ENCODE data around the gene CYYR1.

The CYYR1 gene

DNA sequence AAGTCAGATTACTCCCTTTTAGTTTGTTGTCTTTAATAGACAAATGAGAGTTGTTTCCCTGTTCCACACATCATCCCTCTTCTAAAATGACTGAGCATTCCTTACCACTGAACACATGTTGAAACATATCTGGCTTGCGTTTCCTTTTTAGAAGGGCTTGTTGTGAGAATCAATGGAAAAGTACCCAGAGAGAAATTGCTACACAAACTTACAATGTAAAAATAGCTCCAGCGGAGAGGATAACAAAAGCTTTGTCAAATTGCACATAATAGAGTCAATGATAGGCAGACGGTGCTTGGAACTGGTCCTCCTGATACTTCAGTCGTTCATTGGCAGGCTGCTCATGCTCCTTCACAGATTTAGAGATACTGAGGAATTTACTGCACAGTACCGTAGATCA, 123.9 kb downstream of the CYYR1 start:
- no peaks in the 10 kb centered on the region for H3K36me3 ChIP-seq (ENCODE audit: control insufficient read depth in 1 of 2, insufficient read depth in 2 of 2, low read length in 2 of 2)

DNA sequence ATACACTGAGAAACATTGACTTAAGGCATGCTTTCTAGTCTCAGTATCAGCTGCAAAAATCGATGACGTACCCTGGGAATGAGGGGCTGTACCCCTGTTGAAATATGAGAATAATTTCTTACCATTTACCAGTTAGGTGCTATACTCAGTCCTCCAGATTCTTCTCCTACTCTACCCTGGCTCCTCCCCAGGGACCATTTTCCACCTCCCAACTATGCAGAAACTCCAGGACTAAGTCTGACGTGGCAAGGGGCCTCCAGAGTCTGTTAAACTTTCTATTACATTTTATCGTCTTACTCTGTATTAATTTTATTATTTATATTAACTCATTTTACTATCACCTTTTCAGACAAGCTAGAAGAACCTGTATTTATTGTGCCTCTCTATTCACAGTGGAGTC, 124.3 kb downstream of the CYYR1 start:
- WGBS (ENCODE audit: extremely low coverage, insufficient coverage, insufficient read length): no CpG with 5 or more reads among the region's 4 CpGs
- H3K23ac ChIP-seq (ENCODE audit: low read length): no peak overlapping the region
- DNase-seq: no peak

More for the DNA sequence above, 123.9 kb downstream of the CYYR1 start:
- H2AK5ac ChIP-seq (ENCODE audit: low read length): no peak overlapping the region
- H3K79me1 ChIP-seq (ENCODE audit: low read length): peaks cover 4% of the 10 kb centered on the region
- H3K27ac ChIP-seq (ENCODE audit: low read depth, low read length): peak overlapping the region; percentile 14
- H3K4ac ChIP-seq (ENCODE audit: low read depth, low read length): no peak overlapping the region
- no peak overlapping the region for H2BK5ac ChIP-seq (ENCODE audit: low read depth, low read length, poor library complexity)
- no peak overlapping the region for H3K14ac ChIP-seq (ENCODE audit: low read length)
- H4K91ac ChIP-seq (ENCODE audit: low read depth, low read length): peak overlapping the region; percentile 4
- H3K9ac ChIP-seq (ENCODE audit: low read length): no peak overlapping the region
- H2BK120ac ChIP-seq (ENCODE audit: insufficient read depth, low read length, poor library complexity): no peak overlapping the region
- WGBS (ENCODE audit: extremely low coverage, insufficient coverage, insufficient read length): no CpG with 5 or more reads among the region's 5 CpGs
- H3K18ac ChIP-seq (ENCODE audit: low read length): no peak overlapping the region
- DNase-seq: no peak
- no peaks in the 10 kb centered on the region for H3K79me2 ChIP-seq (ENCODE audit: control insufficient read depth, insufficient read depth, low read length, poor library complexity)
- H3K4me1 ChIP-seq (ENCODE audit: control insufficient read depth in 1 of 2, insufficient read depth in 2 of 2, low read length in 2 of 2): peaks cover 2 to 11% of the 10 kb centered on the region in 2 experiments
- H3K9me3 ChIP-seq (ENCODE audit: insufficient read depth, low read depth, low read length): no peaks in the 10 kb centered on the region
- H2BK12ac ChIP-seq (ENCODE audit: low read length): no peak overlapping the region
- no peak overlapping the region for H2AFZ ChIP-seq (ENCODE audit: insufficient read depth, low read length, poor library complexity)
- H3K23ac ChIP-seq (ENCODE audit: low read length): no peak overlapping the region
- no peak overlapping the region for H4K8ac ChIP-seq (ENCODE audit: low read depth, low read length)
- H3K27me3 ChIP-seq (ENCODE audit: insufficient read depth, low read length): no peaks in the 10 kb centered on the region
- H3K4me3 ChIP-seq (ENCODE audit: low read depth, low read length): no peak overlapping the region
- no peak overlapping the region for H3K4me2 ChIP-seq (ENCODE audit: low read length)
- H4K12ac ChIP-seq (ENCODE audit: low read depth, low read length): no peak overlapping the region

DNA sequence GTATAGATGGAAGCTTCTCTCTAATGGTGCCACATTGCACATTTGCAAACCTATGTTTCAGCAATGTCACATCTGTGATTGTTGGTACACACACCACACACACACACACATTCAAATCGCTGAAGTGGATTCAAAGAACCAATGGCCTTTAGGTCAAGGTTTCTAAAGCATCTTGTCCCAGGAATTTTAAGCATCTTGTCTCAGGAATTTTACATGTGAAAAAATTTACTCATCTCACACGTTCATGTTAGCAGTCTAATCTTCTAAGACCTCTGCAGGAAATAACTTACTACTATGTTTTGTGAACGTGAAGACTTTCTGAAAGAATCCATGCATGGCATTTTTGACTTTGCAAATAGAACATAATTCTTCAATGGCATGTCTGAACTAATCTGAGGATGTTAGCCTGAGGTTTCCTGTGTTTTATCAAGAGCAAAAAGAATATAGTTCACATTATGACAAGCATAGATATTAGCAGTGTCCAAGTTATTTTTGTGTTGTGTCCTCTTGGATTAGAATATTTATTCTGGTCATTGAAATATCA, 125.1 kb downstream of the CYYR1 start:
- Histone ChIP-seq H3K4ac (ENCODE audit: low read depth, low read length) (no peak overlapping the region), H4K91ac (ENCODE audit: low read depth, low read length) (no peak overlapping the region), H4K12ac (ENCODE audit: low read depth, low read length) (no peak overlapping the region), H3K4me3 (ENCODE audit: low read depth, low read length) (no peak overlapping the region), H2AK5ac (ENCODE audit: low read length) (no peak overlapping the region), H3K9me3 (ENCODE audit: insufficient read depth, low read depth, low read length) (no peaks in the 10 kb centered on the region), H2BK120ac (ENCODE audit: insufficient read depth, low read length, poor library complexity) (no peak overlapping the region), H3K18ac (ENCODE audit: low read length) (no peak overlapping the region), H3K23ac (ENCODE audit: low read length) (no peak overlapping the region), H3K4me2 (ENCODE audit: low read length) (no peak overlapping the region), H4K8ac (ENCODE audit: low read depth, low read length) (no peak overlapping the region), H3K14ac (ENCODE audit: low read length) (no peak overlapping the region), H3K27ac (ENCODE audit: low read depth, low read length) (no peak overlapping the region), H3K4me1 (ENCODE audit: control insufficient read depth in 1 of 2, insufficient read depth in 2 of 2, low read length in 2 of 2) (peaks cover 2 to 11% of the 10 kb centered on the region in 2 experiments), H2BK5ac (ENCODE audit: low read depth, low read length, poor library complexity) (no peak overlapping the region), H3K27me3 (ENCODE audit: insufficient read depth, low read length) (no peaks in the 10 kb centered on the region), H3K79me1 (ENCODE audit: low read length) (peaks cover 4% of the 10 kb centered on the region), H2AFZ (ENCODE audit: insufficient read depth, low read length, poor library complexity) (no peak overlapping the region), H3K79me2 (ENCODE audit: control insufficient read depth, insufficient read depth, low read length, poor library complexity) (no peaks in the 10 kb centered on the region), H2BK12ac (ENCODE audit: low read length) (no peak overlapping the region), H3K36me3 (ENCODE audit: control insufficient read depth in 1 of 2, insufficient read depth in 2 of 2, low read length in 2 of 2) (no peaks in the 10 kb centered on the region), H3K9ac (ENCODE audit: low read length) (no peak overlapping the region)
- peak in 1 of 2 donors; percentile 30 for DNase-seq
- no CpG with 5 or more reads among the region's 3 CpGs for whole genome bisulfite sequencing (ENCODE audit: extremely low coverage, insufficient coverage, insufficient read length)

More for the DNA sequence above, 124.3 kb downstream of the CYYR1 start:
- H3K27ac ChIP-seq (ENCODE audit: low read depth, low read length): peak overlapping the region; percentile 24
- H2AFZ ChIP-seq (ENCODE audit: insufficient read depth, low read length, poor library complexity): no peak overlapping the region
- H3K27me3 ChIP-seq (ENCODE audit: insufficient read depth, low read length): no peaks in the 10 kb centered on the region
- H3K4me2 ChIP-seq (ENCODE audit: low read length): no peak overlapping the region
- H3K9me3 ChIP-seq (ENCODE audit: insufficient read depth, low read depth, low read length): no peaks in the 10 kb centered on the region
- H2BK5ac ChIP-seq (ENCODE audit: low read depth, low read length, poor library complexity): peak overlapping the region; percentile 3
- peaks cover 4% of the 10 kb centered on the region for H3K79me1 ChIP-seq (ENCODE audit: low read length)
- peak overlapping the region; percentile 2 for H4K91ac ChIP-seq (ENCODE audit: low read depth, low read length)
- no peak overlapping the region for H4K12ac ChIP-seq (ENCODE audit: low read depth, low read length)
- peaks cover 2 to 11% of the 10 kb centered on the region in 2 experiments for H3K4me1 ChIP-seq (ENCODE audit: control insufficient read depth in 1 of 2, insufficient read depth in 2 of 2, low read length in 2 of 2)
- H2AK5ac ChIP-seq (ENCODE audit: low read length): peak overlapping the region; percentile 60
- no peak overlapping the region for H2BK12ac ChIP-seq (ENCODE audit: low read length)
- H3K4ac ChIP-seq (ENCODE audit: low read depth, low read length): no peak overlapping the region
- no peak overlapping the region for H3K4me3 ChIP-seq (ENCODE audit: low read depth, low read length)
- H4K8ac ChIP-seq (ENCODE audit: low read depth, low read length): no peak overlapping the region
- H3K18ac ChIP-seq (ENCODE audit: low read length): no peak overlapping the region
- no peaks in the 10 kb centered on the region for H3K36me3 ChIP-seq (ENCODE audit: control insufficient read depth in 1 of 2, insufficient read depth in 2 of 2, low read length in 2 of 2)
- no peak overlapping the region for H2BK120ac ChIP-seq (ENCODE audit: insufficient read depth, low read length, poor library complexity)
- no peaks in the 10 kb centered on the region for H3K79me2 ChIP-seq (ENCODE audit: control insufficient read depth, insufficient read depth, low read length, poor library complexity)
- H3K9ac ChIP-seq (ENCODE audit: low read length): no peak overlapping the region
- peak overlapping the region; percentile 24 for H3K14ac ChIP-seq (ENCODE audit: low read length)

- Histone ChIP-seq H3K4ac (ENCODE audit: low read depth, low read length) (no peak overlapping the region), H3K4me2 (ENCODE audit: low read length) (no peak overlapping the region), H4K12ac (ENCODE audit: low read depth, low read length) (no peak overlapping the region), H3K4me3 (ENCODE audit: low read depth, low read length) (no peak overlapping the region), H3K9me3 (ENCODE audit: insufficient read depth, low read depth, low read length) (no peaks in the 10 kb centered on the region), H3K79me1 (ENCODE audit: low read length) (peaks cover 4% of the 10 kb centered on the region), H3K23ac (ENCODE audit: low read length) (no peak overlapping the region), H3K4me1 (ENCODE audit: control insufficient read depth in 1 of 2, insufficient read depth in 2 of 2, low read length in 2 of 2) (peaks cover 2 to 11% of the 10 kb centered on the region in 2 experiments), H3K14ac (ENCODE audit: low read length) (no peak overlapping the region), H3K27me3 (ENCODE audit: insufficient read depth, low read length) (no peaks in the 10 kb centered on the region), H3K18ac (ENCODE audit: low read length) (no peak overlapping the region), H3K9ac (ENCODE audit: low read length) (no peak overlapping the region), H4K8ac (ENCODE audit: low read depth, low read length) (no peak overlapping the region), H2BK12ac (ENCODE audit: low read length) (no peak overlapping the region), H3K79me2 (ENCODE audit: control insufficient read depth, insufficient read depth, low read length, poor library complexity) (no peaks in the 10 kb centered on the region), H2AK5ac (ENCODE audit: low read length) (no peak overlapping the region), H2BK5ac (ENCODE audit: low read depth, low read length, poor library complexity) (no peak overlapping the region), H2AFZ (ENCODE audit: insufficient read depth, low read length, poor library complexity) (no peak overlapping the region), H2BK120ac (ENCODE audit: insufficient read depth, low read length, poor library complexity) (no peak overlapping the region), H3K36me3 (ENCODE audit: control insufficient read depth in 1 of 2, insufficient read depth in 2 of 2, low read length in 2 of 2) (no peaks in the 10 kb centered on the region), H3K27ac (ENCODE audit: low read depth, low read length) (no peak overlapping the region), H4K91ac (ENCODE audit: low read depth, low read length) (no peak overlapping the region)
- WGBS (ENCODE audit: extremely low coverage, insufficient coverage, insufficient read length): no CpG with 5 or more reads among the region's 1 CpG
- no peak for DNase-seq
These were observed 127.6 kb downstream of the CYYR1 start for GRCh38 chr21:26445440-26445839.
